GM23248 (cell line): ENCODE measurements around the gene INPP5A. TPM values are rescaled to one million over a fixed set of nuclear protein-coding genes. Genes with fewer than 3 reads are reported as not detected.

Experiments used
- DNase-seq: peaks from one replicate; pipeline ENCODE4 v3.0.0-alpha.2; 2015
- H2AFZ ChIP-seq: fragments of 200-600 bp; sonication (generic); 2 replicates; pipeline ENCODE4 v1.6.1; 2016; ENCODE audit warnings: antibody characterized with exemption
- H3F3A ChIP-seq: fragments of 200-600 bp; sonication (generic); 2 replicates; pipeline ENCODE4 v1.6.1; 2016; ENCODE audit warnings: mild to moderate bottlenecking, antibody characterized with exemption, mixed run types; ENCODE audit not compliant: insufficient read depth
- H3K27ac ChIP-seq: fragments of 200-600 bp; sonication (generic); 2 replicates; pipeline ENCODE4 v1.5.1; 2016; ENCODE audit warnings: mild to moderate bottlenecking
- H3K27me3 ChIP-seq: fragments of 200-600 bp; sonication (generic); replicated peaks from 2 replicates; pipeline ENCODE4 v1.6.1; 2016; ENCODE audit warnings: mild to moderate bottlenecking; ENCODE audit not compliant: insufficient read depth
- H3K36me3 ChIP-seq: fragments of 200-600 bp; sonication (generic); 2 replicates; pipeline ENCODE4 v1.6.1; 2016; ENCODE audit warnings: low read depth, mild to moderate bottlenecking
- H3K4me1 ChIP-seq: fragments of 200-600 bp; sonication (generic); 2 replicates; pipeline ENCODE4 v1.6.1; 2016; ENCODE audit warnings: mild to moderate bottlenecking; ENCODE audit not compliant: insufficient read depth
- H3K4me2 ChIP-seq: fragments of 200-600 bp; sonication (generic); one replicate; pipeline ENCODE4 v1.6.1; 2016; ENCODE audit warnings: mild to moderate bottlenecking; ENCODE audit not compliant: unreplicated experiment
- H3K4me3 ChIP-seq: fragments of 200-600 bp; sonication (generic); 2 replicates; pipeline ENCODE4 v1.5.1; 2016; ENCODE audit warnings: mild to moderate bottlenecking
- H3K79me2 ChIP-seq: fragments of 200-600 bp; sonication (generic); 2 replicates; pipeline ENCODE4 v1.6.1; 2016; ENCODE audit warnings: mild to moderate bottlenecking; ENCODE audit not compliant: insufficient read depth
- H3K9ac ChIP-seq: fragments of 200-600 bp; sonication (generic); 2 replicates; pipeline ENCODE4 v1.6.1; 2016; ENCODE audit warnings: mild to moderate bottlenecking
- H3K9me2 ChIP-seq: fragments of 200-600 bp; sonication (generic); 2 replicates; pipeline ENCODE4 v1.6.1; 2016; ENCODE audit warnings: mixed run types, mild to moderate bottlenecking, moderate library complexity; ENCODE audit not compliant: insufficient read depth
- H3K9me3 ChIP-seq: fragments of 200-600 bp; sonication (generic); one replicate; pipeline ENCODE4 v1.6.1; 2017; ENCODE audit warnings: low read depth
- H4K20me1 ChIP-seq: fragments of 200-600 bp; sonication (generic); 2 replicates; pipeline ENCODE4 v1.6.0; 2016; ENCODE audit not compliant: insufficient read depth
- EZH2 ChIP-seq: fragments of 200-600 bp; sonication (generic); IDR thresholded peaks from 2 replicates; pipeline ENCODE4 v1.6.1; 2018; ENCODE audit warnings: antibody characterized with exemption, mild to moderate bottlenecking; ENCODE audit not compliant: insufficient read depth, poor library complexity, severe bottlenecking
- EZH2phosphoT487 ChIP-seq: fragments of 200-600 bp; sonication (generic); IDR thresholded peaks from 2 replicates; pipeline ENCODE4 v1.6.1; 2018; ENCODE audit warnings: antibody characterized with exemption, moderate library complexity, mild to moderate bottlenecking, low read depth; ENCODE audit not compliant: insufficient read depth
- WGBS, 2 experiments: methylation state at CpG; one replicate each; pipeline ENCODE4 v1.1.6; 2015 to 2017; ENCODE audit warnings: low lambda C conversion rate in 2 of 2, low coverage in 1 of 2; ENCODE audit errors: missing lambda C conversion rate in 2 of 2; 5-methylcytosine and 5-hydroxymethylcytosine counted together
- in situ Hi-C: fragments of 300-500 bp; cut with MboI; formaldehyde crosslinking; loops from 2 replicates; pipeline ENCODE4 v1.15.0; 2020
- polyA plus RNA-seq: library from polyadenylated mRNA; unstranded; fragments of >200 nt; fragmentation: Nextera tagmentation; extraction: Ambion mirVana; gene quantifications from 2 replicates; pipeline ENCODE4 v1.2.1, GENCODE V29; 2016
- total RNA-seq: library from RNA; depleted of rRNA; stranded (reverse); fragments of >200 nt; shearing (Covaris generic); gene quantifications from 2 replicates; pipeline ENCODE4 v1.2.3, GENCODE V29; 2014

The INPP5A gene
- total and polyA plus RNA-seq, 2 experiments from 2014 or later: 2.3 to 35.2 TPM

- no peak for DNase-seq
- no peaks in the 10 kb centered on the region for H4K20me1 ChIP-seq
- H2AFZ ChIP-seq: no peak overlapping the region
- no peaks in the 10 kb centered on the region for H3K9me3 ChIP-seq
- no peak for TF ChIP-seq EZH2phosphoT487
- no peaks in the 10 kb centered on the region for H3K36me3 ChIP-seq
- no peak overlapping the region for H3K4me3 ChIP-seq
- in situ Hi-C loops: no loop called here
- peaks cover 4% of the 10 kb centered on the region; the same call in 1 of the 2 replicates for H3K4me1 ChIP-seq
- H3K9me2 ChIP-seq: no peaks in the 10 kb centered on the region
- no peaks in the 10 kb centered on the region for H3K79me2 ChIP-seq
- H3K27ac ChIP-seq: no peak overlapping the region
- peaks cover 34% of the 10 kb centered on the region for H3K27me3 ChIP-seq
- H3F3A ChIP-seq: no peaks in the 10 kb centered on the region
- H3K9ac ChIP-seq: no peak overlapping the region
- no peak overlapping the region for H3K4me2 ChIP-seq
- 61 to 67% methylated on average over 13 of the region's 13 CpGs for WGBS, 2 experiments
Observed at GRCh38 chr10:132496360-132497062, 41.1 kb upstream of the INPP5A start.

GRCh38 chr10:132497063-132497680 is 40.4 kb upstream of the INPP5A start:
- H3K27me3 ChIP-seq: peaks cover 40% of the 10 kb centered on the region
- TF ChIP-seq EZH2 (no peak), EZH2phosphoT487 (no peak)
- no peak overlapping the region for H3K4me3 ChIP-seq
- no peaks in the 10 kb centered on the region for H3K9me2 ChIP-seq
- H3K4me1 ChIP-seq: peaks cover 4% of the 10 kb centered on the region; the same call in 1 of the 2 replicates
- no peaks in the 10 kb centered on the region for H3K79me2 ChIP-seq
- in situ Hi-C loops: no loop called here
- no peaks in the 10 kb centered on the region for H3K36me3 ChIP-seq
- no peak for DNase-seq
- H3K9me3 ChIP-seq: no peaks in the 10 kb centered on the region
- no peak overlapping the region for H2AFZ ChIP-seq
- H4K20me1 ChIP-seq: no peaks in the 10 kb centered on the region
- H3K9ac ChIP-seq: no peak overlapping the region
- no peaks in the 10 kb centered on the region for H3F3A ChIP-seq
- no peak overlapping the region for H3K27ac ChIP-seq
- no peak overlapping the region for H3K4me2 ChIP-seq
- WGBS, 2 experiments: 69 to 70% methylated on average over 29 to 30 of the region's 30 CpGs

DNA sequence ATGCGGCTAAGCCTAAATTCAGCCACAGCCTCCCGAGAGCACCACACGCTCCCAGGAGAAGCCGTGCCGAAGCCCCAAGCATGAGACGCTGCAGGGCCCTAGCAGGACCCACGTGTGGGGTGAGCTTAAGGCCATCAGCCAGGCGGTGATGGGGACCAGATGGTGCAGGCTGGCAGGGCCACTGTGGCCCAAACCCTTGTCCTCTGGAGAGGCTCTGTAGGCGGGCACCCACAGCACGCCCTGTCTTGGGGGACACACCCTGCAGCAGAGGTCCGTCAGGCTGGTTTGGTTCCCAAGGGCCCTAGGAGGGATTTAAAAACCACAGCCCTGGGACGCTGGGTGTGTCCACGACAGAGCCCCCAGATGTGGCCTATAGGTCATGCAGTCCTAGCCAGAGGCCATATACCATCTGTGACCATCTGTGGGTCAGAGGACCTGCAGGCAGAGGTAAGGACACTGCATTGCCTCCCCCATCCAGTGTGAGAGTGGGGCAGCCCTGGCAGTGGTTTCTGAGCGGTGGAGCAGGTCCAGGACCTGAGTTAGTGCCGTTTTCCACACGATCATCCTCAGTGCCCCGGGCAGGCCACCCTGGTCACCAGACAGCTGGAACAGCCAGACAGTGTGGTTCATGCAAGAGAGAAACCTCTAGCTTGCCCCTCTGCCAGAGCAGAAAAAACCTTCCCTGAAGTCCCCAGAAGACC is 39.6 kb upstream of the INPP5A start:
- no peak for TF ChIP-seq EZH2
- TF ChIP-seq EZH2phosphoT487: no peak
- Histone ChIP-seq H3K4me3 (no peak overlapping the region), H3K27ac (no peak overlapping the region), H3K9ac (no peak overlapping the region), H2AFZ (no peak overlapping the region), H3K27me3 (peaks cover 47% of the 10 kb centered on the region), H3K4me1 (peaks cover 4% of the 10 kb centered on the region; the same call in 1 of the 2 replicates), H4K20me1 (no peaks in the 10 kb centered on the region), H3F3A (no peaks in the 10 kb centered on the region), H3K79me2 (no peaks in the 10 kb centered on the region), H3K4me2 (no peak overlapping the region), H3K9me3 (no peaks in the 10 kb centered on the region), H3K36me3 (no peaks in the 10 kb centered on the region), H3K9me2 (no peaks in the 10 kb centered on the region)
- WGBS, 2 experiments: 23% methylated on average over 16 to 17 of the region's 17 CpGs
- in situ Hi-C loops: no loop called here
- peak; percentile 28 for DNase-seq

DNA sequence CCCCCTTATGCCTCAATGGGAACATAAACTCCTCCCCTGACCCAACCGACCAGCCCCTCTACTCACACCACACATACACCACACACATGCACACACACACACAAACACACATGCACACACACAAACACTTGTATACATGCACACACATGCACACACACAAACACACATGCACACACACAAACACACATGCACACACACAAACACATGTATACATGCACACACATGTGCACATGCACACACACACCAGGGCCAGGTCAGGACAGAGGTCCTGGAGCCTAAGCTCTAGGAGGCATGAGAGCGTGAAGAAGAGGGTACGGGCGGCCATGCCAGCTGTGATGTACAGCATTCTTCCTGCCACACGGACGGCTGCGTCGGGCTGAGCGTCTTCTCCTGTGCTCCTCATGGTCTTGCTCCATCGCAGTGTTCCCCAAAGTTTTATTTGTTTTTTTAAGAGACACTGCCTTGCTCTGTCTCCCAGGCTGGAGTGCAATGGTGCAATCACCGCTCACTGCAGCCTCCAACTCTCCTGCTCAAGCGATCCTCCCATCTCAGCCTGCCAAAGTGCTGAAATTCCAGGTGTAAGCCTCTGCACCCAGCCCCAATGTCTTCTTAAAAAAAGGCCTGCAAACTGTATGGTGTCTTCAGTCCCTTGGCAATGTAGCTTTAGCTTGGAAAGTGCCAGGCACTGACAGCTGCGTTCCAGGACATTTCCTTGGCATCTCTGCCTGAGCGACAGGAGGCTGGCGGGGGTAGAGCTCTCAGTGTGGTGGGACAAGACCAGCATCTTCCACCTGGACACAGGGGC is 38.8 kb upstream of the INPP5A start:
- H3K27me3 ChIP-seq: peaks cover 47% of the 10 kb centered on the region
- H3F3A ChIP-seq: no peaks in the 10 kb centered on the region
- no peak overlapping the region for H3K27ac ChIP-seq
- in situ Hi-C loops: no loop called here
- H3K9me3 ChIP-seq: no peaks in the 10 kb centered on the region
- H3K9ac ChIP-seq: no peak overlapping the region
- 45 to 49% methylated on average over 15 of the region's 15 CpGs for WGBS, 2 experiments
- TF ChIP-seq EZH2phosphoT487: no peak
- TF ChIP-seq EZH2: no peak
- no peaks in the 10 kb centered on the region for H3K36me3 ChIP-seq
- DNase-seq: no peak
- H2AFZ ChIP-seq: no peak overlapping the region
- H3K4me2 ChIP-seq: no peak overlapping the region
- no peaks in the 10 kb centered on the region for H3K9me2 ChIP-seq
- H4K20me1 ChIP-seq: no peaks in the 10 kb centered on the region
- no peak overlapping the region for H3K4me3 ChIP-seq
- H3K79me2 ChIP-seq: no peaks in the 10 kb centered on the region
- H3K4me1 ChIP-seq: peaks cover 4% of the 10 kb centered on the region; the same call in 1 of the 2 replicates
